HG03045 (cell line): ENCODE data around the gene RIOX2.
"Not testable (repeated sequence)": the region's sequence is repeated elsewhere in the genome, so short reads cannot be mapped to it uniquely, and the experiment has no call there.

Experiments used
- ATAC-seq: cut with Tn5 transposase; IDR thresholded peaks from one replicate; pipeline ENCODE4 v1.9.1; 2021; ENCODE audit warnings: mild to moderate bottlenecking, moderate library complexity; ENCODE audit not compliant: unreplicated experiment

Gene RIOX2

DNA sequence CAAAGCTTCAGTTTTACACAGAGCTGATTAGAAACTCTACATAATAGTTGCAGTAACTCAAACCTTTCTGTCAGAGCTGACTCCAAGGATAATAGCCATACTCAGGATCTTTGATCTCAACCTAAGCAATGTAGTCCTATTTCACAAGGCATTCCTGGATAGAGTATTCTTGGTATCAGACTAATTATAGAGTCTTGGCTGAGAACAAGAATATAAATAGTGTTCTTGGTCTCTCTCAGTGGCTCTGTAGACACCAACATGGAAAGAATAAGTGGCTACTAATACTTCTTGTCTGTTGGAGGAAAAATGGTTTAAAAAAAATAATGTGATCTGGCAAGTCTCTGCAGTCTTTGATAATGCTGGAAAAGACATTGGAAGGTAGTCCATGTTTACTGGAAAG, 55.7 kb downstream of the RIOX2 start:
- no peak for ATAC-seq

DNA sequence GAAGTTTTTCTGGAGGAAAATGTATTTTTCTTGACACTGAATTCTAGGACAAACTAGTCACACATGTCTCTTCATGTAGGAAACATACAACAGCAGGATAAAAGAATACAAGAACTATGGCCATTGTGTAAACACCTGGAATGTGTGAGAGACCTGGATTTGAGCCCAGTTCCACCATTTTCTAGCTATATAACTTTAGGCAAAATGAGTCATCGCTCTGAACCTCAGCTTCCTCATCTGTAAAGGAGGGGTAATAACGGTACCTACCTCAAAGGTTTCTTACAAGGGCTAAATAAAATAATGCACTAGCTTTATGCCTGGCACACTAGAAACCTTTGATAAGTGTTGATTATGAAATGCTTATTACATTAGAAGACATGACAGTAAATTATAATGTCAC, 57.8 kb downstream of the RIOX2 start:
- no peak for ATAC-seq

DNA sequence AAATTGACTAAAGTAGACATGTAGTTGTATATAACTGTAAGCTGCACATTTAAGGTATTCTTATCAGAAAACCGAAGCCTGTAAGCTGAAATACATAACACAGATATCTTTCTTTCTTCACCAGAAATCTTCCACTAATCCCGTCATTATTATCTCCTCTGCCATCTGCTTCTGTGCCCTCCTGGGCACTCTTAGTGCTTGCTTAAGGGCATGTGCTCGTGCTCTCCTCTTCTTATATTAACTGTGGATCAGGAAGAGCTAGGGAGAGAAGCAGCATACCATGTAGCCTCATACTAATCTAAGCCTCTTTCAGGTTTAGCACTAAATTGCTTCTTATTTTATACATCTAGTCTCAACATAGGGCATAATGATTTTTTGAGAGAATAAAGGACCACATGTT, 60.8 kb downstream of the RIOX2 start:
- ATAC-seq, result no peak

DNA sequence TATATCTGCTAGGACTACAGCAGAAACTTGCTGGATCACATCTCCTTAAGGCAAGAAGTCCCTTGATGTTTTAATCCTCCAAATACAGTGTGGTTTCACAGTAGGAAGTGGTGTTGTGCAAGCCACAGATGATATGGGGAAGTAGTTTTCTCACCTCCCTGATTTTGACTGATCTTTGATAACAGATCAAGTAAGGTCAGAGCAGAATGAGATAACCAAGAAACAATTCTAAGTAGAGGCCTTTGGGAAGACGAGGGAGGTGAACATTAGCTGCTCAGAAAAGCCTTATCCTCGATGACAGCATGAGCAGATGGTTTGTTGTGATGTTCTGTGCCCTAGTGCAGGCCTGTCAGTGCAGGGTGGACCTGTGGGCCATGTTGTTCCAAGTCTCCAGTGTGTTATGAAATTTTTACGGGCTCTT, 61.3 kb downstream of the RIOX2 start:
- no peak for ATAC-seq

DNA sequence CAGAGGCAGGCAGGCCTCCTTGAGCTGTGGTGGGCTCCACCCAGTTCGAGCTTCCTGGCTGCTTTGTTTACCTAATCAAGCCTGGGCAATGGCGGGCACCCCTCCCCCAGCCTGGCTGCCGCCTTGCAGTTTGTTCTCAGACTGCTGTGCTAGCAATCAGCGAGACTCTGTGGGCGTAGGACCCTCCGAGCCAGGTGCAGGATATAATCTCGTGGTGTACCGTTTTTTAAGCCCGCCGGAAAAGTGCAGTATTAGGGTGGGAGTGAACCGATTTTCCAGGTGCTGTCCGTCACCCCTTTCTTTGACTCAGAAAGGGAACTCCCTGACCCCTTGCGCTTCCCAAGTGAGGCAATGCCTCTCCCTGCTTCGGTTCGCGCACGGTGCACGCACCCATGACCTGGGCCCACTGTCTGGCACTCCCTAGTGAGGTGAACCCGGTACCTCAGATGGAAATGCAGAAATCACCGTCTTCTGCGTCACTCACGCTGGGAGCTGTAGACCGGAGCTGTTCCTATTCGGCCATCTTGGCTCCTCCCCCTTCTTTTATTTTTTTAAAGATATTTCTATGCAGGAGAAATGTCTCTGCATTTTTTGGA, 61.9 kb downstream of the RIOX2 start:
- ATAC-seq, result not testable (repeated sequence)

DNA sequence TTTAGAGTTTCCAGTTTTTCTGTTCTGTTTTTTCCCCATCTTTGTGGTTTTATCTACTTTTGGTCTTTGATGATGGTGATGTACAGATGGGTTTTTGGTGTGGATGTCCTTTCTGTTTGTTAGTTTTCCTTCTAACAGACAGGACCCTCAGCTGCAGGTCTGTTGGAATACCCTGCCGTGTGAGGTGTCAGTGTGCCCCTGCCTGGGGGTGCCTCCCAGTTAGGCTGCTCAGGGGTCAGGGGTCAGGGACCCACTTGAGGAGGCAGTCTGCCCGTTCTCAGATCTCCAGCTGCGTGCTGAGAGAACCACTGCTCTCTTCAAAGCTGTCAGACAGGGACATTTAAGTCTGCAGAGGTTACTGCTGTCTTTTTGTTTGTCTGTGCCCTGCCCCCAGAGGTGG, 62.4 kb downstream of the RIOX2 start:
- not testable (repeated sequence) for ATAC-seq

DNA sequence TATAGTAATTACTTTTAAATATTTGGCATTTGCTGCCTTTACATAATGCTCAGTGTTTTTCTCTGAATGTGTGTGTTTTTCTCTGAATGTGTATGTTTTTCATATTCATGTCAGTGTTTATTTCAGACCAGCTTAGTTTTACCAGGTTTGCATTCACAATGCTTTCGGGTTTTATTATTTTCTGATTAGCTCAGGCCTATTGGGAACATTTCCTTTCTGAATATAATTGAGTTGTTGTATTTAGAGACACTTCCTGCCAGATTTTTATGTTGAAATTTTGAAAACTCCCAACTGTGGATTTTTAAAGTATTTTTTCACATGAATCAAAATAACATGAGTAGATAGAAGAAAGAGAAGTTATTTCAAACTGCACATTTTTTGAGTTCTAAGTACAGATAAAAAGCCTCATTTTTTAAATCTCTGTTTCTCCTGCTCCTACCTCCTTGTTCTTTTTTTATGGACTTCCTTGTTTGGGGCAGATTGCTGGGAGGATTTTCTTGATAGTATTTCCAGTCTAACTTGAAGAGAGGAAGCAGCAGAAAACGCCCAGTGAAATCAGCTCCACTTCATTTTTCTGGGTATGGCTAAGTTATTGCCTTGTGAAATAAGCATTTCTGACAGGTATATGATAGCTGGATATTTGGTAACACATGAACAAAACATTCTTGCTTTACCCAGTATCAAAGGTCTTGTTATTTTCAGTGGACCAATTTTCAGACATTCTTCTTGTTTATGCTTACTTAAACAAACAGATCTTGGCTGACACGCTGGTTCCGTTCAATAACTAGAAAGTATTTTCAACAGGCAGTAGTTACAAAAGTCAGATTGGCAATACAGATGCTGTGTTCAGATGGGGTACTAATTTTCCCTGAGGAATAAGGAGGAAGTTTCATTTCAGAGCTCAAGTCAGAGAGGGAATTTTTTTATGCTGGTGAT, 70.7 kb downstream of the RIOX2 start:
- ATAC-seq, result no peak

DNA sequence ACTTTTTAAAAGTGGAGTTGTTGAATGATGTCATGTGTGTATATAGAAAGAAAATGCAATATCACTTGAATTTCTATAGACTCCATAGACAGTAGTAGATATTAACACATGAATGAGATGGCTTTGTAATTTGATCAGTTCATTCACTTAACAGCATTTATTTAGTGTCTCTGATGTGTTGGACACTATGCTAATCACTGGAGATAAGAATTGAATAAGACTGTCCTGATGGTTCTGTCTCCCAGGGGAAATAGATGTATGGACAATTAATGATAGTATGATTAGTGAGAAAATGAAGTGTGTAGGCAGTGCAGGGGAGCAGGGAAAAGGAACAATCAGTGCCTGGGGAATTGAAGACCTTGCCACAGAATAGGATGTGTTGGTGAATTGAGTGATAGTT, 72.9 kb downstream of the RIOX2 start:
- no peak for ATAC-seq

DNA sequence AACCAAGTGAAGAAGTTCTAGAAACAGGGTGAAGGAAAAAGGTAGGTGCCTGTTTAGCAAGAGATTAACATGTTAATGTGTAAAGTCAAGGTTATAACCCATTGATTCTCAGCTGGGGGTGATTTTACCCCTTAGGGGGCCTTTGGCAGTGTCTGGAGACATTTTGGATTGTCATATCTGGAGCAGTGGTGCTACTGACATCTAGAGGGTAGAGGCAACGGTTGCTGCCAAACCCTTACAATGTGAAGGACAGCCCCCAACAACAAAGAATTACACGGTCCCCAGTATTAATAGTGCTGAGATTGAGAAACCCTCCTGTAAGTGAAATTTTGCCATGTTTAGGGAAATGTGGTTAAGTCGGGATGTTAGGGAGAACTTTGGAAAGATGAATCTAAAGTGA, 75.7 kb downstream of the RIOX2 start:
- ATAC-seq, result no peak

DNA sequence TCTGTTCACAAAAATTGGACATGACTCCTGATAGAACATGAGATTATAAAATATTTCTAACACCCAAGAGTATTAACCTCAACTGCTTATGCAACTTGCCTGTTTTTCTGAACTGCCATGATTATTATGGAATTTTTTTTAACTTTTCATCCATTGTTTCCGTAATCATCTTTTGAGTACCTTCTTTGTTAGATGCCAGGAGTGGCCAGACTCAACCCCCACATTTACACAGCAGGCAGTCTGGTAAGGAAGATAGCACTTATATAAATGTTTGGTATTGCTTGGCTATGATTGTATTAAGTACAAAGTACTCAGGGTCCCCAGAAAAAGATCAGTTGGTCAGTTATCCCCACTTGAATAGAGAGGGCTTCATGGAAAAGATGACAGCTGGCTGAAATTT, 76.1 kb downstream of the RIOX2 start:
- no peak for ATAC-seq

DNA sequence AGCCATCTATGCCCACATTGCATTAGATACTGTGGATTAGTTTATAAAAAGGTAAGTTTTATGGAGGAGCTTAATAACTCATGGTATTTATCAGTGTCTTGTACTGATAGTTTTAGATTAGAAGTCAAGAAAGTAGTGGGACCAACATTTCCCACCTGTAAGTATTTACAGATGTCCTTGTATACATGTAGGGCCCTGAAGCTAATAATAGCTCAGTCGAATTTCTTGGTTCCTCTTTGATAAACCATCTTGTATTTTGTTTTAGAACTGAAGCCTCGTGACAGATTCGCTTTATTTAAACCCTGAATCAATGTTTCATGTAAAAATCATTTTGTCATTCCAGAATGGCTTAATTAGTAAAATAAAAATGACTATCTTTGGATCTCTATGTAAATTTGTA, 77.0 kb downstream of the RIOX2 start:
- no peak for ATAC-seq

DNA sequence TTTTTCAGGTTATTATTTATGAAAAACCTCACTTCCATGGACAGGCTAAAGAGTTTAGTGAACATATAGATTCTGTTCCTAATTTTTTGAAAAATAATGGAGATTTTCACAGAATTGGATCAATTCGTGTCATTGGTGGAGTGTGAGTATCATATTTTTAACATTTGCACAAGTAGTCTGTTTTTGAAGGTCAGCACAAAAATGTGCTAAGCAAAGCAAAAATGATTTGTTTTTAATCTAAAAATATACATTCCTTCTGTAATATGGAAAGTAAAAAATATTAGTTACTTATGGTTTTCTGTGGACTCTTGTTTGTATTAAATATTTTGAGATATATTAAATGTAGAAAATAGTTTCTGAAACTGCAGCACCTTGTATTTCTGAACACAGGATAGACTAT, 79.4 kb downstream of the RIOX2 start:
- no peak for ATAC-seq
